ENCODE data around the gene TMEM121B. TPM values are rescaled to one million over a fixed set of nuclear protein-coding genes. Genes with fewer than 3 reads are reported as not detected.

The TMEM121B gene
- total RNA-seq, 1 experiment from 2014 or later = 0.05 TPM

DNA sequence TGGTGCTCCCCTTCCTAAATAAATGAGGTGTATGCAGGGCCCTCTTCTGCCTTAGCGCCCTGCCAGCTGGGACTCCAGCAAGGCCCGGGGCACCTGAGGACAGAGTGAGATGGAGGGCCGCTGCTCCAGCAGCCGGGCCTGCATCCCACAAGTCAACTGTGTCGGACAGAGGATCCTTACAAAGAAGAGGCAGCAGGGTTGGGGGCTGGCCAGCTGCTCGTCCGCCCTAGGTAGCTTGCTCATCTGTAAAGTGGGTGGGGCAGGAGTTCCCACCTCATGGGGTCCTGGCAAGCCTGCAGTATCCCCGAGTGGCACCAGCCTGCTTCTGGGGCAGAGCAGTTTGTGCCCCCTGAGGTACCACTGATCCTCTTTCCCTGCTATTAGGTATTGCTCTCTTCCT, 7.6 kb downstream of the TMEM121B start:
- no peaks in the 10 kb centered on the region for H3K27me3 ChIP-seq (replicated peaks)
- H3K4me3 ChIP-seq = no peak overlapping the region
- no peak for DNase-seq (ENCODE audit: low read depth in 1 of 2, low spot score in 2 of 2)
- H3K4me1 ChIP-seq (replicated peaks) = no peaks in the 10 kb centered on the region
- no peaks in the 10 kb centered on the region for H3K9me3 ChIP-seq (replicated peaks)
- H3K27ac ChIP-seq = no peak overlapping the region
- H3K36me3 ChIP-seq = peaks cover 15% of the 10 kb centered on the region

DNA sequence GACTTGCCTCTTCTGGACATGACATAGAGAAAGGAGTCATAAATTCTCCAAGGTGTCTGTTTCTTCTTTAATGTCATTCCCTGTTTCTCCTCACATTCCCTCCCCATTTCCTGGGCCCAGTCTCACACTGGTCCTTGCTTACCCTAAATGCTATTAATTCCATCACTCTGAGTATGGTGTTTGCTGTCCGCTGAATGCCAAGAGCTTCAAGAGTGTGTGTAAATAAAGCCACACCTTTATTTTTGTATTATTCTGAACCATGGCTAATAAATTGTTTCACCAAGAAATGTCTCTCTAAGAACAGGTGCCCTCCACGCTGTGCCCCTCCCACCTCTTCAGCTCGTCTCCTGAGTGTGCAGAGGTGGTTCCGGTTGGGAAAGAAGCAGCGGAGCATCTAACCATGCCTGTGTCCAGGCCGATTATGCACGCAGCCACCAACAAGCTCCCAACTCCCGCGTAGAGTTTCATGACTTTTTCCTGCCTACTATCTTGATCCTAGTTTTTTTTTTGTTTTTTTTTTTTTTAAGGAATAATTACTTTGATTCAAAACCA, 8.6 kb downstream of the TMEM121B start:
- H3K9me3 ChIP-seq (replicated peaks) = no peaks in the 10 kb centered on the region
- no peaks in the 10 kb centered on the region for H3K4me1 ChIP-seq (replicated peaks)
- H3K4me3 ChIP-seq = no peak overlapping the region
- no peak for DNase-seq (ENCODE audit: low read depth in 1 of 2, low spot score in 2 of 2)
- no peak overlapping the region for H3K27ac ChIP-seq
- H3K36me3 ChIP-seq = peaks cover 26% of the 10 kb centered on the region
- no peaks in the 10 kb centered on the region for H3K27me3 ChIP-seq (replicated peaks)

DNA sequence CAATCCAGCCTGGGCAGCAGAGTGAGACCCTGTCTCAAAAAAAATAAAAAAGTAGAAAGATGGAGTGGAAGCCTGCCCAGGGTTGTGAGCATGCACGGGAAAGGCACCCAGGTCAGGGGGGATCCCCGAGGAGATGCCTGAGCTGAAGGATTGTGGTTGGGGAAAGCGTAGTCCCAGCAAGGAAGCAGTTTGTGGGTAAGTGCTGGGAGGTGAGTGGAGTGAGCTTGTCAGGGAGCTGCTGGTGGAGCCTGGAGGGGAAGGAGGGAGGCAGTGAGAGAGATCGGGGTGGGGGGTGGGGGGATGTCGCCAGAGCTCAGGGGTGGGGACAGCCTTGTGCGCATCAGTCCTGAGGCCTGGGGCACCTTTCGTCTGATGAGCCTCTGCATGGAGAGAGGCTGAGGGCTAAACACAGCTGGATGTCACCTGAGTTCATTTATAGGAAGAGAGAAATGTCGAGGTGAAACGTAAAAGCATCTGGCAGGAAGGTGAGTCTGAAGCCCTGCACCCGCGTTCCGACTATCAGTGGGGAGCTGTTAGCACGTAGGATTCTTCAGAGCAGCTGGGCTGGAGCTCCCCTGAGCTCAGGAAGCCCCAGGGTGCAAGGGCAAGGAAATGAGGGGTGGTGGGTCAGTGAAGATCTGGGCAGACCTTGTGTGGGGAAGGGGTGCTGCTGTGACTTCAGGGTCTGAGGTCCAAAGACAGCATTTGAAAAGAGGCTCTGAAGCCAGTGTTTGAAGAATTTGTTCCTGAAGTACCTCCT, 10.2 kb downstream of the TMEM121B start:
- Histone ChIP-seq H3K4me1 (replicated peaks) (no peaks in the 10 kb centered on the region), H3K9me3 (replicated peaks) (no peaks in the 10 kb centered on the region), H3K4me3 (no peak overlapping the region), H3K27ac (no peak overlapping the region), H3K36me3 (peaks cover 42% of the 10 kb centered on the region), H3K27me3 (replicated peaks) (no peaks in the 10 kb centered on the region)
- no peak for DNase-seq (ENCODE audit: low read depth in 1 of 2, low spot score in 2 of 2)

DNA sequence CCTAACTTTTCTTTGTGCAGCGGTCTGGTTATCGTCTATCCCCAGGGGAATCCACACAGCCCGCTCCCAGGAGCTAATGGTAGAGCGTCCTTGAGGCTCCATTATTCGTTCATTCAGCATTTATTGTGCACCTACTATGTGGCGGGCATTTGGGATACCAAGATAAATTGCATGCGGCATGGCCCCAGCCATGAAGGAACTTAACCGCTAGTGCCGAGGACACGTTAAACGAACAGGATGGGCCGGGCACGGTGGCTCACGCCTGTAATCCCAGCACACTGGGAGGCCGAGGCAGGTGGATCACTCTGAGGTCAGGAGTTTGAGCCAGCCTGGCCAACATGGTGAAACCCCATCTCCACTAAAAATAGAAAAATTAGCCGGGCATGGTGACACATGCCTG, 11.2 kb downstream of the TMEM121B start:
- H3K4me3 ChIP-seq = no peak overlapping the region
- no peaks in the 10 kb centered on the region for H3K4me1 ChIP-seq (replicated peaks)
- H3K36me3 ChIP-seq = peaks cover 52% of the 10 kb centered on the region
- no peak for DNase-seq (ENCODE audit: low read depth in 1 of 2, low spot score in 2 of 2)
- H3K27me3 ChIP-seq (replicated peaks) = no peaks in the 10 kb centered on the region
- no peak overlapping the region for H3K27ac ChIP-seq
- no peaks in the 10 kb centered on the region for H3K9me3 ChIP-seq (replicated peaks)

DNA sequence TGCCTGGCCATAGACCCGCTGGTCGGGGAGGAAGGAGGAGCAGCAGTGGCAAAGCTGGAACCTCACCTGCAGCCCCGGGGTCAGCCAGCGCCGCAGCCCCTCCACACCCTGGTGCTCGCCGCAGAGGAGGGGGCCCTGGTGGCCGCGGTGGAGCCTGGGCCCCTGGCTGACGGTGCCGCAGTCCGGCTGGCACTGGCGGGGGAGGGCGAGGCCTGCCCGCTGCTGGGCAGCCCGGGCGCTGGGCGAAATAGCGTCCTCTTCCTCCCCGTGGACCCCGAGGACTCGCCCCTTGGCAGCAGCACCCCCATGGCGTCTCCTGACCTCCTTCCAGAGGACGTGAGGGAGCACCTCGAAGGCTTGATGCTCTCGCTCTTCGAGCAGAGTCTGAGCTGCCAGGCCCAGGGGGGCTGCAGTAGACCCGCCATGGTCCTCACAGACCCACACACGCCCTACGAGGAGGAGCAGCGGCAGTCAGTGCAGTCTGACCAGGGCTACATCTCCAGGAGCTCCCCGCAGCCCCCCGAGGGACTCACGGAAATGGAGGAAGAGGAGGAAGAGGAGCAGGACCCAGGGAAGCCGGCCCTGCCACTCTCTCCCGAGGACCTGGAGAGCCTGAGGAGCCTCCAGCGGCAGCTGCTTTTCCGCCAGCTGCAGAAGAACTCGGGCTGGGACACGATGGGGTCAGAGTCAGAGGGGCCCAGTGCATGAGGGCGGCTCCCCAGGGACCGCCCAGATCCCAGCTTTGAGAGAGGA, 11.9 kb downstream of the TMEM121B start:
- Histone ChIP-seq H3K27ac (no peak overlapping the region), H3K9me3 (replicated peaks) (no peaks in the 10 kb centered on the region), H3K4me1 (replicated peaks) (no peaks in the 10 kb centered on the region), H3K4me3 (no peak overlapping the region), H3K27me3 (replicated peaks) (no peaks in the 10 kb centered on the region), H3K36me3 (peaks cover 56% of the 10 kb centered on the region)
- DNase-seq (ENCODE audit: low read depth in 1 of 2, low spot score in 2 of 2) = no peak

DNA sequence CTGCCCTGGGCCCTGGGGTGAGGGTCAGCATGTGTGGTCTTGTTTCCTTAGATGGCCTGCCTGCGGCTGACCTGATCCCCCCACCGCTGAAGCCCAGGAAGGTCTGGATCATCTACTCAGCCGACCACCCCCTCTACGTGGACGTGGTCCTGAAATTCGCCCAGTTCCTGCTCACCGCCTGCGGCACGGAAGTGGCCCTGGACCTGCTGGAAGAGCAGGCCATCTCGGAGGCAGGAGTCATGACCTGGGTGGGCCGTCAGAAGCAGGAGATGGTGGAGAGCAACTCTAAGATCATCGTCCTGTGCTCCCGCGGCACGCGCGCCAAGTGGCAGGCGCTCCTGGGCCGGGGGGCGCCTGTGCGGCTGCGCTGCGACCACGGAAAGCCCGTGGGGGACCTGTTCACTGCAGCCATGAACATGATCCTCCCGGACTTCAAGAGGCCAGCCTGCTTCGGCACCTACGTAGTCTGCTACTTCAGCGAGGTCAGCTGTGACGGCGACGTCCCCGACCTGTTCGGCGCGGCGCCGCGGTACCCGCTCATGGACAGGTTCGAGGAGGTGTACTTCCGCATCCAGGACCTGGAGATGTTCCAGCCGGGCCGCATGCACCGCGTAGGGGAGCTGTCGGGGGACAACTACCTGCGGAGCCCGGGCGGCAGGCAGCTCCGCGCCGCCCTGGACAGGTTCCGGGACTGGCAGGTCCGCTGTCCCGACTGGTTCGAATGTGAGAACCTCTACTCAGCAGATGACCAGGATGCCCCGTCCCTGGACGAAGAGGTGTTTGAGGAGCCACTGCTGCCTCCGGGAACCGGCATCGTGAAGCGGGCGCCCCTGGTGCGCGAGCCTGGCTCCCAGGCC, 12.7 kb downstream of the TMEM121B start:
- DNase-seq (ENCODE audit: low read depth in 1 of 2, low spot score in 2 of 2) = no peak
- H3K4me1 ChIP-seq (replicated peaks) = no peaks in the 10 kb centered on the region
- no peaks in the 10 kb centered on the region for H3K27me3 ChIP-seq (replicated peaks)
- H3K27ac ChIP-seq = no peak overlapping the region
- H3K4me3 ChIP-seq = no peak overlapping the region
- H3K9me3 ChIP-seq (replicated peaks) = no peaks in the 10 kb centered on the region
- peaks cover 56% of the 10 kb centered on the region for H3K36me3 ChIP-seq

DNA sequence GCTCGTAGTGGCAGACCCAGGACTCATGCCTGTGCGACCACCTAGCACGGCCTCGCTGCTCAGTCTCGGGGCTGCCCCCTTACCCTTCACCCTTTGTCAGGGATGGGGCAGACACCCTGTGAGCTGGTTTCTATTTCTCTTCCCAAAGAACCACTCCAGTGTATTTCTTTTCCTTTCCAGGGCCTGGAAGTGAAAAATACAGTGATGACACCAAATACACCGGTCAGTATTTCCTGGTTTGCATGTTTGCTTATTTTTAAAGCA, 13.7 kb downstream of the TMEM121B start:
- no peaks in the 10 kb centered on the region for H3K4me1 ChIP-seq (replicated peaks)
- no peak overlapping the region for H3K4me3 ChIP-seq
- no peaks in the 10 kb centered on the region for H3K27me3 ChIP-seq (replicated peaks)
- DNase-seq (ENCODE audit: low read depth in 1 of 2, low spot score in 2 of 2) = no peak
- H3K9me3 ChIP-seq (replicated peaks) = no peaks in the 10 kb centered on the region
- H3K36me3 ChIP-seq = peaks cover 65% of the 10 kb centered on the region
- H3K27ac ChIP-seq = no peak overlapping the region

DNA sequence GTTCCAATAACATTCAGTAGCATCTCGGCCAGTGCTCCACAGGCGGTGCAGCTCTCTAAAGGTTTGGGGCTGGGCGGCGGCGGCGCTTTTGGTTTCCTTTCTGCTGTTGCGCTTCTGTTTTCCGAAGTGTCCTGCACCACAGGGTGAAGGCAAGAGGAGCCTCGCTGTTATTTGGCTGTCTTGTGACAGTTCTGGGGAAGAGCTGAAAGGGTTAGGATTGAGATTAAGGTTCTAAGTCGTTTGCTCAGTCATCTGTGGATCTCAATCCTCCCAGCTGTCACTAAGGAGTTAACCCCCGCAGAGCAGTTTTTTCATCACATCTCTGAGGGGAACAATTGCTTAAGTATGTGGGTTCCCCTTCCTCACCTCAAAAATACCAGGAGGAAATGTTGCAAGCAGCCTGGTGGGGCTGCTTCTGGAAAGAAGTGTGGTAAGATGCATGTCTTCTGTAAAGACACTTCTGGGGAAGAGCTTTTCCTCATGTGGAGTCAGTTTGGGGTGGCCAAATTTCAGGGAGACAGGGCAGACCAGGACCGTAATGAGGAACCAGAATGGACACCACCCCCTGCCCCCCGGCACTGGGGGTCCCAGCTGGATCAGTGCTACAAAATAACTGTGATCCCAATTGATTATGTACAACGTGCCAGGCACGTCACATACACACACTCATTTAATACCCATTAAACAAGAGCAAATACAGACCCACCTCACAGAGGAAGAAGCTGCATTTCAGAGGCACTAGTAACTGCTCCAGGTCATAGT, 14.2 kb downstream of the TMEM121B start:
- Histone ChIP-seq H3K9me3 (replicated peaks) (no peaks in the 10 kb centered on the region), H3K27me3 (replicated peaks) (no peaks in the 10 kb centered on the region), H3K36me3 (peaks cover 70% of the 10 kb centered on the region), H3K4me1 (replicated peaks) (no peaks in the 10 kb centered on the region), H3K27ac (no peak overlapping the region), H3K4me3 (no peak overlapping the region)
- no peak for DNase-seq (ENCODE audit: low read depth in 1 of 2, low spot score in 2 of 2)

DNA sequence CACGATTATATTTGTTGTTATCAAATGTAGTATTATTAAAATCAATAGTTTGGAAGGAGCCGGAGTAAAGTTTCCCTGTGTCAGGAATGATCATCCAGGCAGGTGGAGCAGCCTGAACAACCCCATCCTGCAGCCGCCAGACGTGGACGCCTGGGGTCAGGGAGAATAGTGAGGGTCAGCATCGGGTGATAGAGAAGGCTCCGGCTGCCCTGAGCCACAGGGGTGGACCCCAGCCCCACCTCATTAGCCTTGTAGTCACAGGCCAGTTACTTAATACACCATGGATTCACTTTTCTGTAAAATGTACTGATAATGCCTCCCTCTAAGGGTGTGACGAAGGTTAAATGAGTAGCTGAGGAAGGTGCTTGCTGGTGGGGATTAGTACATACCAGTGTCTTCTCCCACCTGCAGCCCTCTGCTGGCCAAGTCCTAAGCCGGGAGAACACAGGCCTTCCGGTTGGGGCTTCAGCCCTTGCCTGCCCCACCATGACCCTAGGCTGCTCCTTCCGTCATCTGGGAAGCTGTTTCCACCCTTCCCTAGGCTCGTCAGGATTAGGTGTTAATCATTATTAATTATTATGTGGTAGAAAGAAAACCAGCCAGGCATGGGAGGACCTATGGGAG, 14.9 kb downstream of the TMEM121B start:
- no peak for DNase-seq (ENCODE audit: low read depth in 1 of 2, low spot score in 2 of 2)
- Histone ChIP-seq H3K27me3 (replicated peaks) (no peaks in the 10 kb centered on the region), H3K4me3 (no peak overlapping the region), H3K9me3 (replicated peaks) (no peaks in the 10 kb centered on the region), H3K36me3 (peaks cover 77% of the 10 kb centered on the region), H3K4me1 (replicated peaks) (no peaks in the 10 kb centered on the region), H3K27ac (no peak overlapping the region)

DNA sequence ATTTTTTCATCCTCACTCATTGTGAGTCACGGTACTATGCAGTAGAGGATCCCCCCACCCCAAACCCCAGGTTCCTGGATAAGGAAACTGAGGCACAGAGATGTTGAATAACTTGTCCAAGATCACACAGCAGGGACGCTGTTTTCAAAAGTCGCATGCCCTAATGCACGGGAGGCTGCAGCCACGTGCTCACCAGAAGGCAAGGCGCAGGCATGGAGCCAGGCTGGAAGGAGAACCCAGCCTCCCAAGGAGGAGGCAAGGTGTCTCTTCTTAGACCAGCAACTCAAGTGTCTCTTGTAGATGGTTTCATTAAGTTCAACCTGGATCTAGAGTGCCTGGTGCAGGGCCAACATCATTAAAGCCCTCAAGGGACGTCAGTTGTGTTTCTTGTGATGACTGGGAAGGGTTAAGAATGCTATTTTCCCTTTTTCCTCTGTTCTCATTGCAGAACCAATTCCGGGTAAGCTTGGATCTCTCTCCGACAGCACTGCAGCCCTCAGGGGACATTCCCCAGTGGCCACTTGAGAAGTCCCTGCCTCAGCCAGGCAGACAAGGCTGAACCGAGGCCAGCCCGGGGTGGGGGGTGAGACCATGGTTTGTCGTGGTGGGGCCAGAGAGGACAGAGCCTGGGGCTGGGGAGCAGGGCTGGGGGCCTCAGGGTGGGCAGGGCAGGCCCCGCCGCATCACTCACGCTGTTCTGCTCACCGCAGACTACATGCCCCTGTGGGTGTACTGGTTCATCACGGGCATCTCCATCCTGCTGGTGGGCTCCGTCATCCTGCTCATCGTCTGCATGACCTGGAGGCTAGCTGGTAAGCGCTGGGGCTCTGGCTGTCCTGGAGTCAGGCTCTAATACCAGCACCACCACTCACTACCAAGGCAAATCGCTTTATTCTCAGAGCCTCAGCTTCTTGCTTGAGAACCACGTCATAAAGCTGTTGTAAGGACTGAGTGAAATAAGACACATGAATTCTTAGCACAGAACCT, 15.7 kb downstream of the TMEM121B start:
- no peaks in the 10 kb centered on the region for H3K9me3 ChIP-seq (replicated peaks)
- no peaks in the 10 kb centered on the region for H3K4me1 ChIP-seq (replicated peaks)
- no peaks in the 10 kb centered on the region for H3K27me3 ChIP-seq (replicated peaks)
- no peak overlapping the region for H3K27ac ChIP-seq
- H3K36me3 ChIP-seq = peaks cover 86% of the 10 kb centered on the region
- no peak overlapping the region for H3K4me3 ChIP-seq
- no peak for DNase-seq (ENCODE audit: low read depth in 1 of 2, low spot score in 2 of 2)

DNA sequence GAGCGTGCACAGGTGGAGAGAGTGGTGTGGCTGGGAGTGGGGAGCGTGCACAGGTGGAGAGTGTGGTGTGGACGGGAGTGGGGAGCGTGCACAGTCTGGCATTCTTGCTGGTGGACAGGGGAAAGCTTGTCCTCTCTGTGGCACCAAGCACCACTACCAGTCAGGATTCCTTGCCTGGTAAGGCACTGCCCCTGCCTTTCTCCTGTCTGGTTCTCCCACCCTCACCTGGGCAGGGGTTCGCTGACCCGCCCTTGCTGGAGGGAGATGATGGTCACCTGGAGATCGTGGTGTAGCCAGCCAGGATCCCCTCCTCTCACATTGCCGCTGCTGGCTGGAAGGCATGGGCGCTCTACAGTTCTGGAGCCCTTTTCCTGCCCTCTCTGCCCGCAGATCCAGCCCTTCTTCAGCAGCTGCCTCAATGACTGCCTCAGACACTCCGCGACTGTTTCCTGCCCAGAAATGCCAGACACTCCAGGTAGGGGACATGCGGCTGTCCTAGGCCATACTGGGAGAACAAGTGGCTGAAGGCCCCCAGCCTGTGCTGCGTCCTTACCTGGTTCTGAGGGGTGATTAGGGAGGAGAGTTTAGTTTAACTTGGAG, 16.7 kb downstream of the TMEM121B start:
- Histone ChIP-seq H3K27ac (no peak overlapping the region), H3K27me3 (replicated peaks) (no peaks in the 10 kb centered on the region), H3K4me3 (no peak overlapping the region), H3K4me1 (replicated peaks) (no peaks in the 10 kb centered on the region), H3K9me3 (replicated peaks) (no peaks in the 10 kb centered on the region), H3K36me3 (peaks cover 87% of the 10 kb centered on the region)
- DNase-seq (ENCODE audit: low read depth in 1 of 2, low spot score in 2 of 2) = no peak

DNA sequence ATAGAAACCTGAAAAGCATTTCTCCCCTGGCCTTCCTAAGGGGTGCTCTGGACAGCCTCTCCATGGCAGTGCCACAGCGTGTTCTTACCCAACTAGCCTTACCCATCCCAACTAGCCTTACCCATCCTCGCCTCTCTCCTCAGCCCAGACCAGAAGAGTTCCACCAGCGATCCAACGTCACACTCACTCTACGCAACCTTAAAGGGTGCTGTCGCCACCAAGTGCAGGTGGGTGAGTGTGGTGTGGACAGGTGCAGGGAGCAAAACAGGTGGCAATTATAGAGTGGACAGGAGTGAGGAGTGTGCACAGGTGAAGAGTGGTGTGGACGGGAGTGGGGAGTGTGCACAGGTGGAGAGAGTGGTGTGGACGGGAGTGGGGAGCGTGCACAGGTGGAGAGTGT, 17.8 kb downstream of the TMEM121B start:
- no peak overlapping the region for H3K27ac ChIP-seq
- H3K4me1 ChIP-seq (replicated peaks) = no peaks in the 10 kb centered on the region
- DNase-seq (ENCODE audit: low read depth in 1 of 2, low spot score in 2 of 2) = no peak
- peaks cover 87% of the 10 kb centered on the region for H3K36me3 ChIP-seq
- H3K9me3 ChIP-seq (replicated peaks) = no peaks in the 10 kb centered on the region
- no peaks in the 10 kb centered on the region for H3K27me3 ChIP-seq (replicated peaks)
- no peak overlapping the region for H3K4me3 ChIP-seq
